ENCODE results near the gene POLR2E. TPM values are rescaled to one million over a fixed set of nuclear protein-coding genes. Genes with fewer than 3 reads are reported as not detected.

Gene POLR2E
- total and polyA plus RNA-seq, 10 of the 15 experiments (the other 5 are each of a cell fraction or from before 2014, with no cell fraction given): 4.0 to 487 (median 200) TPM

- TF ChIP-seq FOXK2 (IDR thresholded peaks at IDR 0.05): no peak
Measured at GRCh38 chr19:1138121-1138520, 42.9 kb upstream of the POLR2E start (continued).

GRCh38 chr19:1136621-1137317 lies 41.6 kb upstream of the POLR2E start:
- H3K9ac ChIP-seq (ENCODE audit: control insufficient read depth, insufficient read depth, low read length): no peak overlapping the region
- 46% methylated on average over 15 of the region's 25 CpGs for WGBS (ENCODE audit: insufficient coverage, insufficient replicate concordance, low lambda C conversion rate, missing lambda C conversion rate)
- ATAC-seq (no peak), DNase-seq (ENCODE audit: low read depth, low spot score) (no peak), FAIRE-seq (no peak)
- TF ChIP-seq ZNF622 (IDR thresholded peaks at IDR 0.05) (no peak), NFIC (IDR thresholded peaks at IDR 0.05; ENCODE audit: low read depth, low read length) (no peak), ZNF274 (IDR thresholded peaks at IDR 0.05; ENCODE audit: insufficient read depth, insufficient read length) (no peak), TARDBP (IDR thresholded peaks at IDR 0.05; ENCODE audit: borderline replicate concordance) (no peak), POLR2AphosphoS5 (IDR thresholded peaks at IDR 0.05; ENCODE audit: low read length) (no peak)
- TF ChIP-seq, protein P1, sequence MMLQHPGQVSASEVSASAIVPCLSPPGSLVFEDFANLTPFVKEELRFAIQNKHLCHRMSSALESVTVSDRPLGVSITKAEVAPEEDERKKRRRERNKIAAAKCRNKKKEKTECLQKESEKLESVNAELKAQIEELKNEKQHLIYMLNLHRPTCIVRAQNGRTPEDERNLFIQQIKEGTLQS (IDR thresholded peaks at IDR 0.05; ENCODE audit: borderline replicate concordance, extremely low read depth, low read depth, low read length): no peak
- SMC1A ChIA-PET (ENCODE audit: uncharacterized antibody, unreplicated experiment): no interaction called here
- CTCF ChIA-PET: no interaction called here
- no peaks in the 10 kb centered on the region for H3K9me3 ChIP-seq (replicated peaks; ENCODE audit: control insufficient read depth, insufficient read depth, low read length)
- peaks cover 0 to 10% of the 10 kb centered on the region in 2 experiments; a peak in 2 of 4 replicates for H3K36me3 ChIP-seq (ENCODE audit: control insufficient read depth in 2 of 2, insufficient read depth in 2 of 2, low read length in 1 of 2)
- H3K4me3 ChIP-seq: no peak overlapping the region
- H2AFZ ChIP-seq (ENCODE audit: control insufficient read depth, low read depth, low read length): no peak overlapping the region
- POLR2A ChIA-PET: no interaction called here
- peaks cover 11% of the 10 kb centered on the region for H3K79me2 ChIP-seq (ENCODE audit: control insufficient read depth, insufficient read depth, low read length)
- H3K4me2 ChIP-seq (ENCODE audit: control insufficient read depth, insufficient read depth): no peak overlapping the region
- H3K4me1 ChIP-seq (ENCODE audit: control insufficient read depth, insufficient read depth, low read length): peaks cover 22% of the 10 kb centered on the region
- RAD21 ChIA-PET (ENCODE audit: unreplicated experiment): no interaction called here
- peak overlapping the region; percentile 39; the same call in 1 of the 2 replicates for H3K27ac ChIP-seq (ENCODE audit: control insufficient read depth, insufficient read depth)
- intact Hi-C loops (cut with micrococcal nuclease; ENCODE audit: unreplicated experiment): no loop called here
- H3K27me3 ChIP-seq (replicated peaks in 1 of 2; ENCODE audit: control insufficient read depth in 2 of 2, insufficient read depth in 2 of 2, low read length in 1 of 2): no peaks in the 10 kb centered on the region
- in situ Hi-C loops (cut with MboI): no loop called here
- no TSS peak for BruUV-seq (replicated peaks)
- H4K20me1 ChIP-seq (ENCODE audit: control insufficient read depth, insufficient read depth): no peaks in the 10 kb centered on the region

Measured in GM12878 (cell line).